ENCODE measurements around the gene LCNL1. TPM values are rescaled to one million over a fixed set of nuclear protein-coding genes. Genes with fewer than 3 reads are reported as not detected.

Gene LCNL1
- total RNA-seq, 2 donors from 2014 or later, result 6.4 to 9.6 TPM

GRCh38 chr9:136945333-136946227, 37.2 kb upstream of the LCNL1 start:
- DNase-seq (peak; percentile 29), ATAC-seq (no peak)
- intact Hi-C loops (cut with DNase I), result loop anchor here (5.0 to 10.0 kb wide), 2 partner anchors 49 to 87 kb away; partner anchors contain the start of genes CLIC3 (in 1 of the 2), FUT7 (in 1 of the 2) and PAXX (in 1 of the 2)

GRCh38 chr9:136946228-136947027, 36.4 kb upstream of the LCNL1 start:
- peak; percentile 40 for DNase-seq
- intact Hi-C loops (cut with DNase I), result loop anchor here (5.0 to 10.0 kb wide), 2 partner anchors 48 to 86 kb away; partner anchors contain the start of genes CLIC3 (in 1 of the 2), FUT7 (in 1 of the 2) and PAXX (in 1 of the 2)

GRCh38 chr9:136947028-136947891, 35.5 kb upstream of the LCNL1 start:
- no peak for ATAC-seq
- DNase-seq, result peak; percentile 37
- intact Hi-C loops (cut with DNase I), result loop anchor here (5.0 to 10.0 kb wide), 2 partner anchors 48 to 85 kb away; partner anchors contain the start of genes CLIC3 (in 1 of the 2), FUT7 (in 1 of the 2) and PAXX (in 1 of the 2)

More at GRCh38 chr9:136946228-136947027, 36.4 kb upstream of the LCNL1 start:
- ATAC-seq, result no peak

- DNase-seq (peak; percentile 72), ATAC-seq (no peak)
- intact Hi-C loops (cut with DNase I), result loop anchor here (2.0 to 10.0 kb wide), 3 partner anchors 47 to 87 kb away; partner anchors contain the start of genes CLIC3 (in 1 of the 2), FUT7 (in 1 of the 2) and PAXX (in 1 of the 2)
Measured at GRCh38 chr9:136947955-136948510, 34.8 kb upstream of the LCNL1 start.

- intact Hi-C loops (cut with DNase I), result loop anchor here (2.0 to 10.0 kb wide), 3 partner anchors 45 to 85 kb away; partner anchors contain the start of genes CLIC3 (in 1 of the 2), FUT7 (in 1 of the 2) and PAXX (in 1 of the 2)
- DNase-seq, result no peak
- peak in 1 of 2 donors; percentile 1 for ATAC-seq
Measured at GRCh38 chr9:136949239-136949816, 33.5 kb upstream of the LCNL1 start.

- intact Hi-C loops (cut with DNase I), result loop anchor here (2.0 to 10.0 kb wide), 3 partner anchors 45 to 85 kb away; partner anchors contain the start of genes CLIC3 (in 1 of the 2), FUT7 (in 1 of the 2) and PAXX (in 1 of the 2)
- ATAC-seq, result peak; percentile 89
- peak; percentile 96 for DNase-seq
Measured at GRCh38 chr9:136949817-136950655, 32.8 kb upstream of the LCNL1 start.

- intact Hi-C loops (cut with DNase I), result no loop called here
- peak; percentile 9 to 31 for ATAC-seq
- DNase-seq, result no peak
Measured at GRCh38 chr9:136950656-136951276, 32.0 kb upstream of the LCNL1 start.

GRCh38 chr9:136951541-136952320, 31.1 kb upstream of the LCNL1 start, which contains the start of gene LCN12:
TSS of gene LCN12 (plus strand) at chr9:136952273. CDS start at chr9:136952328, 55 bp downstream.
- DNase-seq (peak; percentile 19), ATAC-seq (no peak)
- intact Hi-C loops (cut with DNase I), result no loop called here

GRCh38 chr9:136952321-136952850, 30.4 kb upstream of the LCNL1 start:
- intact Hi-C loops (cut with DNase I), result no loop called here
- DNase-seq (no peak), ATAC-seq (peak; percentile 0 to 7)

- intact Hi-C loops (cut with DNase I), result no loop called here
- no peak for ATAC-seq
Measured at GRCh38 chr9:136952876-136953770, 29.7 kb upstream of the LCNL1 start.

GRCh38 chr9:136953771-136954269, 29.0 kb upstream of the LCNL1 start:
- intact Hi-C loops (cut with DNase I), result no loop called here
- no peak for DNase-seq
- ATAC-seq, result no peak

More at GRCh38 chr9:136952876-136953770, 29.7 kb upstream of the LCNL1 start:
- DNase-seq, result no peak

GRCh38 chr9:136954270-136955083, 28.3 kb upstream of the LCNL1 start:
- DNase-seq (no peak), ATAC-seq (no peak)
- intact Hi-C loops (cut with DNase I), result no loop called here
